GM13977 (cell line): ENCODE measurements around the gene GRPR.

Source experiments
- DNase-seq: peaks from one replicate; pipeline ENCODE4 v3.0.0; 2012; ENCODE audit warnings: low spot score
- CTCF ChIP-seq: IDR thresholded peaks from 2 replicates; pipeline ENCODE4 v1.5.1; 2012; ENCODE audit warnings: mild to moderate bottlenecking, control low read depth; ENCODE audit not compliant: insufficient read depth; ENCODE audit errors: extremely low read depth, missing control alignments
- in situ Hi-C: fragments of 300-500 bp; cut with MboI; formaldehyde crosslinking; loops from one replicate; pipeline ENCODE4 v1.12.0; 2022; ENCODE audit warnings: low sequenced_read_pairs, low pct_unique_long_range_greater_than_20kb, mixed read lengths, inconsistent platforms; ENCODE audit not compliant: unreplicated experiment

Gene GRPR

GRCh38 chrX:16089086-16089485, 34.3 kb upstream of the GRPR start:
- no peak for TF ChIP-seq CTCF
- in situ Hi-C loops = no loop called here
- no peak for DNase-seq

GRCh38 chrX:16096141-16096540, 27.2 kb upstream of the GRPR start:
- in situ Hi-C loops = no loop called here
- no peak for TF ChIP-seq CTCF
- DNase-seq = no peak

GRCh38 chrX:16100673-16101072, 22.7 kb upstream of the GRPR start:
- TF ChIP-seq CTCF = no peak
- in situ Hi-C loops = no loop called here
- no peak for DNase-seq

- in situ Hi-C loops = no loop called here
- DNase-seq = no peak
- TF ChIP-seq CTCF = no peak
These were observed 21.8 kb upstream of the GRPR start for GRCh38 chrX:16101581-16101980.

GRCh38 chrX:16103625-16104024, 19.7 kb upstream of the GRPR start:
- in situ Hi-C loops = no loop called here
- no peak for TF ChIP-seq CTCF
- DNase-seq = no peak

GRCh38 chrX:16112428-16112827, 10.9 kb upstream of the GRPR start:
- no peak for DNase-seq
- in situ Hi-C loops = no loop called here
- no peak for TF ChIP-seq CTCF

GRCh38 chrX:16113978-16114565, 9.3 kb upstream of the GRPR start:
- in situ Hi-C loops = no loop called here
- TF ChIP-seq CTCF = no peak
- no peak for DNase-seq
